ENCODE results near the gene DYNLL1. TPM values are rescaled to one million over a fixed set of nuclear protein-coding genes. Genes with fewer than 3 reads are reported as not detected.

Gene DYNLL1
- total and polyA plus RNA-seq, 2 of the 4 experiments (the other 2 are of a cell fraction), result 663 to 696 TPM

GRCh38 chr12:120453977-120454376 lies 41.9 kb upstream of the DYNLL1 start:
- DNase-seq (peak; percentile 19), ATAC-seq (ENCODE audit: low read depth) (peak; percentile 68)
- no peak overlapping the region for H2BK120ac ChIP-seq (ENCODE audit: low read depth, low read length)
- no peak overlapping the region for H3K14ac ChIP-seq (replicated peaks; ENCODE audit: low read depth, low read length)
- 100% methylated on average over 1 of the region's 4 CpGs; no CpG with 5 or more reads in 1 of the 2 experiments for WGBS, 2 experiments (ENCODE audit: extremely low coverage in 2 of 2, insufficient read length in 1 of 2)
- no peak overlapping the region for H3K56ac ChIP-seq (ENCODE audit: extremely low read depth, insufficient read depth, low read length)
- no peak overlapping the region for H4K5ac ChIP-seq (ENCODE audit: low read depth, low read length)
- no peak overlapping the region for H3K9ac ChIP-seq (ENCODE audit: low read depth, low read length)
- no peak overlapping the region for H4K8ac ChIP-seq (ENCODE audit: low read depth in 2 of 2, low read length in 2 of 2)
- no peak overlapping the region for H3K23ac ChIP-seq (ENCODE audit: low read depth, low read length)
- peaks cover 40% of the 10 kb centered on the region for H3K36me3 ChIP-seq (ENCODE audit: control insufficient read depth, insufficient read depth, low read length)
- peaks cover 14% of the 10 kb centered on the region; the same call in 1 of the 2 replicates for H4K20me1 ChIP-seq (ENCODE audit: insufficient read depth, low read length)
- H2AK9ac ChIP-seq (replicated peaks; ENCODE audit: low read depth, low read length, poor library complexity), result no peak overlapping the region
- in situ Hi-C loops (cut with MboI; ENCODE audit: low sequenced_read_pairs), result no loop called here
- dilution Hi-C loops (cut with HindIII; ENCODE audit: low sequenced_read_pairs, unreplicated experiment), result no loop called here
- no peak for TF ChIP-seq USF2 (IDR thresholded peaks at IDR 0.05; ENCODE audit: low read depth, low read length)
- no peak for TF ChIP-seq MXI1 (IDR thresholded peaks at IDR 0.05; ENCODE audit: borderline replicate concordance, low read depth, low read length)
- peak; percentile 18; the same call in 1 of the 2 replicates for TF ChIP-seq RAD21 (IDR thresholded peaks at IDR 0.05; ENCODE audit: low read length)
- no peak for TF ChIP-seq RFX5 (IDR thresholded peaks at IDR 0.05; ENCODE audit: low read depth, low read length)
- TF ChIP-seq CEBPB (IDR thresholded peaks at IDR 0.05; ENCODE audit: low read depth, low read length), result no peak
- TF ChIP-seq MAFK (IDR thresholded peaks at IDR 0.05; ENCODE audit: low read depth, low read length), result peak; percentile 90
- no peak for TF ChIP-seq FOS (IDR thresholded peaks at IDR 0.05; ENCODE audit: low read depth, low read length)
- no peak for TF ChIP-seq SMC3 (IDR thresholded peaks at IDR 0.05; ENCODE audit: low read depth, low read length)
- TF ChIP-seq RCOR1 (IDR thresholded peaks at IDR 0.05; ENCODE audit: insufficient replicate concordance, low read length), result no peak
- TF ChIP-seq MAZ (IDR thresholded peaks at IDR 0.05; ENCODE audit: borderline replicate concordance, low read depth, low read length), result no peak
- TF ChIP-seq NFE2L2 (IDR thresholded peaks at IDR 0.05; ENCODE audit: low read depth, low read length), result no peak
- no peak for TF ChIP-seq CHD1 (IDR thresholded peaks at IDR 0.05; ENCODE audit: low read depth, low read length)
- peak; percentile 56 for TF ChIP-seq CTCF (conservative IDR thresholded peaks at IDR 0.05; ENCODE audit: low read depth, low read length)
- no peak overlapping the region for H4K91ac ChIP-seq (ENCODE audit: insufficient read depth, low read depth, low read length)
- ChIA-PET POLR2A (ENCODE audit: unreplicated experiment) (interaction anchor here (0.6 kb wide), 1 partner anchor 130 kb away, joined by 4 read pairs; no protein-coding TSS in a partner anchor), CTCF (interaction anchor here (1.4 kb wide), 1 partner anchor 13 kb away, joined by 3 read pairs; no protein-coding TSS in a partner anchor)
- no peak overlapping the region for H2AFZ ChIP-seq (replicated peaks; ENCODE audit: low read length, poor library complexity)
- H3K9me1 ChIP-seq (ENCODE audit: insufficient read depth, low read length), result no peaks in the 10 kb centered on the region
- no peak overlapping the region for H3K4me3 ChIP-seq (ENCODE audit: insufficient read depth, low read depth, low read length)
- H2BK15ac ChIP-seq (ENCODE audit: low read depth, low read length), result no peak overlapping the region
- no peaks in the 10 kb centered on the region for H3K27me3 ChIP-seq (ENCODE audit: control insufficient read depth, insufficient read depth, low read length)
- H3K18ac ChIP-seq (ENCODE audit: low read depth, low read length), result no peak overlapping the region
- intact Hi-C loops (cut with micrococcal nuclease), result no loop called here
- H3K27ac ChIP-seq (ENCODE audit: insufficient read depth, low read length), result no peak overlapping the region
- no peaks in the 10 kb centered on the region for H3K9me3 ChIP-seq (ENCODE audit: control insufficient read depth, insufficient read depth, low read length)
- no peak overlapping the region for H2BK20ac ChIP-seq (ENCODE audit: low read depth, low read length)
- no peak overlapping the region for H3K4me2 ChIP-seq (ENCODE audit: low read depth, low read length)
- H2AK5ac ChIP-seq (ENCODE audit: low read depth, low read length), result no peak overlapping the region
- H3K4ac ChIP-seq (ENCODE audit: low read depth, low read length), result no peak overlapping the region
- no peak overlapping the region for H2BK5ac ChIP-seq (ENCODE audit: low read depth, low read length, poor library complexity, severe bottlenecking)
- no TSS peak for BruUV-seq (replicated peaks)
- peaks cover 8 to 47% of the 10 kb centered on the region in 2 experiments for H3K79me1 ChIP-seq (ENCODE audit: low read depth in 1 of 2, low read length in 2 of 2)
- H3K4me1 ChIP-seq (ENCODE audit: control insufficient read depth, insufficient read depth, low read length), result no peaks in the 10 kb centered on the region

All from IMR-90 (cell line).